Fibroblast of the aortic adventitia (primary cell): Measurements from ENCODE around the gene ADAMTS2. TPM values are rescaled to one million over a fixed set of nuclear protein-coding genes. Genes with fewer than 3 reads are reported as not detected.

ENCODE experiments used
- DNase-seq: peaks from one replicate; pipeline ENCODE4 v3.0.0-alpha.2; 2010; ENCODE audit warnings: low read depth
- H3K4me3 ChIP-seq: 2 replicates; pipeline ENCODE4 v1.5.1; 2011; ENCODE audit warnings: low read depth, mild to moderate bottlenecking, control low read depth, low read length, moderate library complexity
- total RNA-seq: library from RNA; depleted of rRNA; stranded (reverse); fragments of >200 nt; gene quantifications from 2 replicates; pipeline ENCODE4 v1.2.3, GENCODE V29; 2012; ENCODE audit warnings: low replicate concordance
- TF ChIP-seq, protein P1 (sequence below): IDR thresholded peaks from 2 replicates; pipeline ENCODE4 v1.5.1; 2011; ENCODE audit warnings: mild to moderate bottlenecking, low read length, control low read depth, inconsistent platforms; ENCODE audit not compliant: insufficient read depth

The ADAMTS2 gene
- total RNA-seq, 1 donor: 25.8 TPM

DNA sequence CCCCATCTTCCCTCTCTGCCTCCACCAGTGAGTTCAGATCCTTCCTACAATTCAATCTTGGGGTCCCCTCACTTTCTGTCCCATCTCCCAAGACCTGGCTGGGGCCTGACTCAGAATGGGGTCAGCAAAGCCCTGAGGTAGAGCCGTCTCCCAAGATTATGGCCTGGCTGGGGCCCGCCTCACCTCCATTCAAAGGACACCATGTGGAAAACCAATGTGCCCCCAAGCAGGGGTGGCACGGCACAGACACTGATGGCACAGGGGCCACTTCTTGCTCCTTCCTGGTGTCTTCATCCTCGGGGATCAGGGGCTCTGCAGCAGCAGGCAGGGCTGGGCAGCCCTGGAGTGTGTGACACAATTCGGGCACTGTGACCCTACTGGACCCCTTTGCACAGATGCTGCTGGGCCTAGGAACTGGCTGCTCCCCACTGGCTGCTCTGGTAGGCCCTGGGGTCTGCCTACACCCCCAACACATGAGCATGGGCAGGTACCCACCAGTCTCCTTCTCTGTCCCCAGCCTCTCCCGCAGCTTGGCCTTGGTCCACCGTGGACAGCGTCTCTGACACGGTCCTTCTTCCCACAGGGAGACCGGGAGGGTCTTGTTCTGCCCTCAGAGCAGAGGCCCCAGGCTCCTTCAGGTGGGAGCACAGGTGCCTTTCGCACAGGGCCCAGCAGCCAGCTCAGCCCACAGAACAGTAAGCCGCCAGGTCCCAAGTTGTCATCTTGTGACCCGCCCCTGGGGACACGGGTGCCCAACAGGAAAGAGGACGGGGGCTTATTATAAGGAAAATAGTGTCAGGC lies 89.5 kb downstream of the ADAMTS2 start:
- no peak for DNase-seq
- no peak overlapping the region for H3K4me3 ChIP-seq
- TF ChIP-seq, protein P1, sequence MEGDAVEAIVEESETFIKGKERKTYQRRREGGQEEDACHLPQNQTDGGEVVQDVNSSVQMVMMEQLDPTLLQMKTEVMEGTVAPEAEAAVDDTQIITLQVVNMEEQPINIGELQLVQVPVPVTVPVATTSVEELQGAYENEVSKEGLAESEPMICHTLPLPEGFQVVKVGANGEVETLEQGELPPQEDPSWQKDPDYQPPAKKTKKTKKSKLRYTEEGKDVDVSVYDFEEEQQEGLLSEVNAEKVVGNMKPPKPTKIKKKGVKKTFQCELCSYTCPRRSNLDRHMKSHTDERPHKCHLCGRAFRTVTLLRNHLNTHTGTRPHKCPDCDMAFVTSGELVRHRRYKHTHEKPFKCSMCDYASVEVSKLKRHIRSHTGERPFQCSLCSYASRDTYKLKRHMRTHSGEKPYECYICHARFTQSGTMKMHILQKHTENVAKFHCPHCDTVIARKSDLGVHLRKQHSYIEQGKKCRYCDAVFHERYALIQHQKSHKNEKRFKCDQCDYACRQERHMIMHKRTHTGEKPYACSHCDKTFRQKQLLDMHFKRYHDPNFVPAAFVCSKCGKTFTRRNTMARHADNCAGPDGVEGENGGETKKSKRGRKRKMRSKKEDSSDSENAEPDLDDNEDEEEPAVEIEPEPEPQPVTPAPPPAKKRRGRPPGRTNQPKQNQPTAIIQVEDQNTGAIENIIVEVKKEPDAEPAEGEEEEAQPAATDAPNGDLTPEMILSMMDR: no peak

DNA sequence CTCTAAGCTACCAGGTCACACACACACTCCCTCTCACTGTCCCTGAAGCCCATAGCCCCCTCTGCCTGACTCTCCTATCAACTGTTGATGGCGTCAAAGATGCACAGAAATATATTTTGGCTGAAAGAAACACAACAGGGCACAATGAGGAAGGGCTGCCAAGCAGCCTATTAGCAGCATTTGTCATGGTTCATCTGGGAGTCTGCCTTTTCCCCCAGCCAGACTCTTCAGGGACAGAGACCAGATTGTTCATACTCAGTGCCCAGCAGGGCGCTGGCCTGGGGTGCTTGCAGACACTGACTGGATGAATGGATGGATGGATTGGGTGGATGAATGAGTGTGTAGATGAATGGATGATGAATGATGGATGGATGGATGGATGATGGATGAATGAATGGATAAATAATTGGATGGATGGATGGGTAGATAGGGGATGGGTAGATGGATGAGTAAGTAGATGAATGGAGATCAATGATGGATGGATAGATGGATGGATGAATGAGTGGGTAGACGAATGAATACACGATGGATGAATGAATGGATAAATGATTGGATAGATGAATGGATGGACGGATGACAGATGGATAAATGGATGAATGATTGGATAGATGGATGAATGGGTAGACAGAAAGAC lies 90.5 kb downstream of the ADAMTS2 start:
- DNase-seq: no peak
- H3K4me3 ChIP-seq: no peak overlapping the region

DNA sequence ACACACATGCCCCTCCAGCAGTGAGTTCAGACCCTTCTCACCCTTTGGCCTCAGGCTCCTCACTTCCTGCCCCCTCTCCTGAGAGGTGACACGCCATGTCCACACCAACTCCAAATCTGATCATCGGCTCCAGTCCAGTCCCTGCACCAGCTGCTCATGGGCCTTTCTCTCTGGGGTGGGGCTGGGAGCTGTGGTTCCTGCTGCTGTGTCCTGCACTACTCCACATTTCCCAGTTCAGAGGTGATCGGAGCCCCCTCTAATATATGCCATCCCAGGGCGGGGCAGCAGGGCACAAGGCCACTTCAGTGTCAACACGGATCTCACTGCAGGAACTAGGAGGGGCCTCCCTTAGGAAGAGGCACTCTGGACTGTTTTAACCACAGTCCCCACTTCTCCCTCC lies 91.5 kb downstream of the ADAMTS2 start:
- TF ChIP-seq, protein P1: no peak

More for the DNA sequence above, 90.5 kb downstream of the ADAMTS2 start:
- TF ChIP-seq, protein P1: no peak

DNA sequence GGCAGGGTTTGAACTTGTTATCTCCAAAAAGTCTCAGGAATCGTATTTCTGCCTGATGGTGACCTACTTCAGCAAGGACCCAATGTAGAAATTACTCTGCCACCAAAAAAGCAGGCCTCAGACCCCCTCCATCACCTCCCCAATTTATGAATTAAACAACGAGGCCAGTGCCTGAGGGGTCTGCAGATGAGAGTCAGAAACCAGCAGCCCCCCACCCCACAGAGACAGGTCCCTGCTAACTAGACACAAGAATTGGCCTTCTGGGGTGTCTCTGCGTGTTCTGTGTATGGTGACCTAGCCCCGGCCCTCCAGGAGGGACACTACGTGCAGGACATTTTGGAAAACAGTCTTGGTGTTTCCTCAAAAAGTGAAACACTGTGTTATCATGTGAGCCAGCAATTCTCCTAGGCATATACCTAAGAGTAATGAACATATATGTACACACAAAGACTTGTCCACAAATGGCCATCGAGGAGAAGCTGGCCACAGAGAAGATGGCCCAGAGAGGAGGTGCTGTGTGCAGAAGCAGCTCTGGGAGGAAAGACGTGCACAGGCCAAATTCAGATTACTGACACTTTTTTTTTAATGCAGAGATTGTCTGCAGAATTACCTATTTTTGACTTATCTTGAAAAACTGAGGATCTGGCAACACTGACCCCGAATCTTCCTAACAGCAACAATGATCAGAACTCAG lies 93.8 kb downstream of the ADAMTS2 start:
- no peak overlapping the region for H3K4me3 ChIP-seq
- no peak for DNase-seq
- TF ChIP-seq, protein P1: no peak

More for the DNA sequence above, 91.5 kb downstream of the ADAMTS2 start:
- DNase-seq: no peak
- H3K4me3 ChIP-seq: no peak overlapping the region

DNA sequence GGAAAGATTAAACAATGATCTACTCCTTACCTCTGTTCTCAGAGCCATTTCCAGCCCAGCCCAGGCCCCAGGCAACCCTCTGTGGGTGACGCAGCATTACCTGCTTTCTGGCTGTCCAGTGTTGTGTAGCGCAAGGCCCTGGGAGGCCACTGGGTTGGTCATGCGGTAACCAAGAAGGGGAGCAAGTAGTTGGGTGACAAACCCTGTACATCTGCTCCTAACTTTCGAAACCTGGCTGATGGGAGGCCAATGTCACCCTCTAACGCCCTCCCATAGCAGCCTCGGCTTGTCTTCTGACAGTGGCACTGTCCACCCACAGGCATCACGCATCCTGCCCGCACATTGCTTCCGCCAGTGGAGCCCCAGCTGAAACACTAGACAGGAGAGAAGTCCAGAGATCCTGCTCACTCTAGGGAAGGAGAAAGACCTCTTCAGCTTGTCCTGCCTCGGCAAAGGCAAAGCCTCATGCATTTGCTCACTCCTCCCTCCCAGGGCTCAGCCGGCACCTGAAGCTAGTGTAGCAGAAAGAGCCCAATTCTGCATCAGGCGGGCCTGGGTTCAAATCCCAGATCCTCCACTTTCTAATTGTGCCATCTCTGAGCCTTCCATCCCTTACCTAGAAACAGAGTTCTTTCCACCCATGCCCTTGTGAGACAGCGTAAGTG lies 94.6 kb downstream of the ADAMTS2 start:
- H3K4me3 ChIP-seq: no peak overlapping the region
- TF ChIP-seq, protein P1: no peak
- DNase-seq: no peak

DNA sequence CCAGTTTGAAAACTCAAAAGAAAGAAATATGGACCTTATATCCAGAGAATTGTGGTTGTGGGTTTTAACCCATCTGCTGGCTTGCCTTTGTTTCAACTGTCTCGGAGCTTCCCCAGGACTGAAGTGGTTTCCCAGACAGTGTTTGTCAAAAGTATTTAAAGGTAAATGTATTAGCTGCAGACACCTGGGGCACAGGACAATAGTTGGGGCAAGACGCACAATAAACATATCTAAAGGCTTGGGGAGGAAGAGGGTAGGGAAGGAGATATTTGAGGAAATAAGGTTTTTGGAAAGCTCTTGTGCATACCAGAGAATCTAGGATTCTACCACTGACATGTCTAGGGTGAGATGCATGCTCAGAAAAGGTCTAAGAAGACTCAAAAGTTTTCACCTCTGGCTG lies 99.0 kb downstream of the ADAMTS2 start:
- no peak overlapping the region for H3K4me3 ChIP-seq
- TF ChIP-seq, protein P1: no peak
- DNase-seq: no peak
